ENCODE results near the gene NKD1.
A peak's percentile ranks its signal among the peaks of the same experiment; 100 is the strongest.

The NKD1 gene

DNA sequence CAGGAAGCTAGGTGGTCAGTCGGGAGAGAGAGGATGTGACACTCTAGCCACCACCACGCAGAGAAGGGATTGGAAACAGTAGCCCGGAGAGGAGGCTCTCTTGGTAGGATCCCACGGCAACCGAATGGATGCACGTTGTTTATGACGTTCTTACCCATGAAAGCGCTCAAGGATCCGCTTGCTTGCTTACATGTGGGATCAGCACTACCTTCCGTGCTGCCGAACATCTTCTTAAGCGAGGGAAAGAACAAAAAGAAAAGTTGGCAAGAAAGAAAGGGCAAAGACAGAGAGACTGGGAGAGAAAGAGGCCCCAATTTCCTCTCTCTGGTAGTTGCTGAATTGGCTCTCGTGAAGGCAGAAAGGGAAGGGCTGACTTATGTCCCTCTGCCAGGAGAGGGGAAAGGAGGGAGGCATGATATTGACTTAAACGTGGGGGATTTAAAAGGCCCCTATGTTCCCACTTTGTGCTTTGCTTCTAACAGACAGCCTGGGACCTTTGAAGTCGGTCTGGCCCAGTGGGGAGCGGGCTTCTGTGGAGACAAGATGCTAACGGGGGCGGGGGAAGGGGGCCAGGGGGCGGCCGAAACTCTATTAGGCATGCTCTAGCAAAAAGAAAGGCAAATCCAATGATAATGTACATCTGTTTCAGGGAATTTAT is 97.5 kb downstream of the NKD1 start:
- no peak for DNase-seq (ENCODE audit: low read depth in 2 of 2)

DNA sequence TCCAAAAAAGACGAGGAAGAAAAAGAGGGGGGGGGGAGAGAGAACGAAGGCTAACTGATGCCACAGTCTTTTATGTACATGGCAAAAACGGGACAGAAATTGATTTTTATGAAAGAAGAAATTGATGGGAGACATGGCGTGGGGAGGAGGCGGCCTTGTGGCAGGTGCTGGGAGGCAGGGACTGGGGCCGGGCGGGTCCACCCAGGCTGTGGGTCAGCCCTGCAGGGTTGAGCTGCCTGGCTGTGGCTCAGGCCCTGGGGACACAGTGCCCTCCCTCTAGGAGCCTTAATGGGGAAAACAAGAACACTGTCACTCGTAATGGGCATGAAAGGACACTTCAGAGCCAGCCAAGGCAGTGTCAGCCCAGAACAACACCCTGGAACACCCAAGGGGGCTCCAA is 98.1 kb downstream of the NKD1 start:
- no peak for DNase-seq (ENCODE audit: low read depth in 2 of 2)

- DNase-seq (ENCODE audit: low read depth in 2 of 2): no peak
Observed at GRCh38 chr16:50651835-50652438, 103.7 kb downstream of the NKD1 start.

- no peak for DNase-seq (ENCODE audit: low read depth in 2 of 2)
Observed at GRCh38 chr16:50652836-50653425, 104.7 kb downstream of the NKD1 start.

- DNase-seq (ENCODE audit: low read depth in 2 of 2): no peak
Observed at GRCh38 chr16:50653633-50654519, 105.7 kb downstream of the NKD1 start.

GRCh38 chr16:50655558-50656055 is 107.4 kb downstream of the NKD1 start:
- DNase-seq (ENCODE audit: low read depth in 2 of 2): no peak

GRCh38 chr16:50657241-50657640 is 109.0 kb downstream of the NKD1 start:
- DNase-seq (ENCODE audit: low read depth in 2 of 2): no peak

DNA sequence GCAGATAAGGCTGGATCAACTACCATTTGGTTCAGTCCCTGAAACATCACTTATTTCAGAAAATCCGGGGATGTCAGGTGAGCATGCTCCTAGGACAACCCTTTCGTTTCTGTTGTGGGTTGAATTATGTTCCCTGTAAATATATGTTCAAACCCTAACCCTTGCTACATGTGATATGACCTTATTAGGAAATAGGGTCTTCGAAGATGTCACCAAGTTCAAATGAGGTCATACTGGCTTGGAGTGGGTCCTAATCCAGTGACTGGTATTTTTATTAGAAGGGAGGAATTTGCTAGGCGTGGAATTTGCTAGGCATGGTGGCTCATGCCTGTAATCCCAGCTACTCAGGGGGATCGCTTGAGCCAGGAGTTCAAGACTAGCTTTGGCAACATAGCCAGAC is 111.6 kb downstream of the NKD1 start:
- DNase-seq (ENCODE audit: low read depth in 2 of 2): no peak

DNA sequence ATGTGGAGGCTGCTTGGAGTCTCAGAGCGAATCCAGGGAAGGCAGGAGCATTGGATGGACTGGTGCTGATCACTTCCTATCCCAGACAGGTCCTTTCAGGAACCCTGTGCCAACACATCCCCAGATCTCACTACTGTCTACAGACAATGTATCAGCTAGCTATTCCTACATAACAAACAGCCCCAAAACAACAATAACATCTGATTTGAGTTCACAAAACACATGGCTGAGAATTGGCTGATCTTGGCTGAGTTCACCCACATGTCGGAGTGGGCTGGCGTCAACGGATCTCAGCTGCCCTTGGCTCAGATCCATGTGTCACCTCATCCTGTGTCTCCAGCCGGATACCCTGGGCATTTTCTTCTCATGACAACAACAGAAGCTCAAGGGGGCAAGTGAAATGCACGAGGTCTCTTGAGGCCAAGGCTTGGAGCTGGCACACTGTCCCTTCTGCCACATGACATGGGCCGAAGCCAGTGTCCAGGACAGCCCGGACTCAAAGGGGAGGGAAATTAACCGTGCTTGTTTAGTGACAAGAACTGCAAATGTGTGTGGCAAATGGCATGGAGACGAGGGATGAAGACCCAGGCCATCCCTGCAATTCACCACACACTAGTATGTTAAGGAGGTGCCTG is 114.2 kb downstream of the NKD1 start:
- no peak for DNase-seq (ENCODE audit: low read depth in 2 of 2)

DNA sequence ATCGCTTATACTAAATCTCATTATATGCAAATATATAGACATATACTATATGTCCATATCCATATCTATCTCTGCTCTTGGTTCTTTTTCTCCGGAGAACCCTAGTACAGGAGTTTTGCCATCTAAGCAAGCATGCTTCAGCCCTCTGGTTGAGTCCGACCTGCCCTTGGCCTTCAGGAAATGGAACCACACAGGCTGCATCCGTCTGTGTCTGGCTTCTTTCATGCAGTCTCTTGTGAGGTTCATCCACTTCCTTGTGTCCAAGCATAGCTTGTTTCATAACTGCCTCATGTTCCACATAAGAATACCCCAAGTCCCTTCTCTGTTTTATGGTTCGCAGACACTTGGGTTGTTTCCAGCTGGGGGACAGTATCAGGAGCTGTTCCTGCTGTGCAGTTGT is 116.1 kb downstream of the NKD1 start:
- no peak for DNase-seq (ENCODE audit: low read depth in 2 of 2)

DNA sequence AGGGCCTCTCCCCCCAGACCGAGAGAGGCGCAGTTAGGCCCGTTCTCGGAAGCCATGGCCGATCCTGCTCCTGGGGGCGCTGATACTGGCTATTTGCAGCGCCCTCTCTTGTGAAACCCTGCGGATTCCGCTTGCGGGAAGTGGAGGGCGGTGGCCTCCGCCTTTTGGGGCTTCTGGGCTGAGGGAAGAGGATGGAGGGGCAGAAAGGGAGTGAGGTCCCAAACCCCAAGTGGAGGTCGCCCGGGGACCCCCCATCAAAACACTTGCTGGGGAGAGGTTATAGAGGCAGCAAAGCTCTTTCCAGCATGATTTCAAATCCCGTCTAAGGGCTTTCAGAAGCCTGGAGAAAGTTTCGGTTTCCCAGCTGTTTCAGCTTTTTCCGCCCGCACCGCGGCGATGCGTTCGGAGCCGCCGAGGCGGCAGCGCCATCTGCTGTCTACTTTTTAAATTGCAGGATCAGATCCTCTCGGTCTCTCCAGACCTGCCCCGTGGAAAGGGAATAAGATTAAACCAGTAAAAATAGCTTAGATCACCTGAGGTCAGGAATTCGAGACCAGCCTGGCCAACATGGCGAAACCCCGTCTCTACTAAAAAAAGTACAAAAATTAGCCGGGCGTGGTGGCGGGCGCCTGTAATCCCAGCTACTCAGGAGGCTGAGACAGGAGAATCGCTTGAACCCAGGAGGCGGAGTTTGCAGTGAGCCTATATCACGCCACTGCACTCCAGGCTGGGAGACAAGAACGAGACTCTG is 117.1 kb downstream of the NKD1 start:
- peak; percentile 54 to 59 for DNase-seq (ENCODE audit: low read depth in 2 of 2)

DNA sequence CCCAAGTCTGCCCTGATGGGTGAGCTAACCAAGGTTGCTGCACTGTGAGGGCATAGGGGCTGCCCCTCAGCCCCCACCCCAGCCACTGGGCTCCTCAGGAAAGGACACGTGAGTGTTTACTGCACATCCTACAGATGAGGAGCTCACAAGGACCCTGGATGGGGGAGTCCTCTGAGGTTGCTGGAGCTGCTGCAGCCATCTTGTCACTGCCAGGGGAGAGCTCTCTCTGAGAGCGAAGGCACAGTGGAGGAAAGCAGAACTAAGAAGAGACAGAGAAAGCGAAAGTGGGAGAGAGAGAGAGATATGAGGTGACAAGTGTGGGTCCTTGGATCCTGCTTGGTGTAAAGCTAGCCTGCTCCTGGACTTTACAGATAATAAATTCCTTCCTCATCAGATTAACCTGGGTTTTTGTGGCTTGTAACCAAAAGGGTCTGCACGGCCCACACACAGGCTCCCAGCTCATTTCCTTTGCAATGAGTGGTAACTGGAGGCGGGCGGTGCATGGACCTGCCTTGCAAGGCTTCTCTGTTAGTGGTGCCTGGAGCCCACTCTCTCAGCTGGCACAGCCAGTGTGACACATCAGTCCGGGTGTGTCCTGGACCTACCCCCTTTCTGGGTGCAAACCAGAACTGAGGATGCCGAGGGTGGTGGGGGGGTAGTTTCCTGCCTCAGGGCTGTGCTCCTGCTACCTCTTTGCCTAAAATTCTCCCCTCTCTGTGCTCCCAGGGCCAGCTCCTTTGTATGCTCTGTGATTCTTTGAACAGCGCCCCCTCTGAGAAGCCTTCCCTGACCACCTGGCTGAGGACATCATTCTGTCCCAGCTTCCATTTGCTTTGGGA is 118.7 kb downstream of the NKD1 start:
- DNase-seq (ENCODE audit: low read depth in 2 of 2): peak; percentile 54 to 61

GRCh38 chr16:50667497-50668367 is 119.5 kb downstream of the NKD1 start:
- no peak for DNase-seq (ENCODE audit: low read depth in 2 of 2)

- no peak for DNase-seq (ENCODE audit: low read depth in 2 of 2)
Observed at GRCh38 chr16:50668368-50669008, 120.3 kb downstream of the NKD1 start.

- DNase-seq (ENCODE audit: low read depth in 2 of 2): no peak
Observed at GRCh38 chr16:50669741-50670140, 121.5 kb downstream of the NKD1 start.

GRCh38 chr16:50670476-50670875 is 122.3 kb downstream of the NKD1 start:
- DNase-seq (ENCODE audit: low read depth in 2 of 2): no peak

- peak in 1 of 2 donors; percentile 22 for DNase-seq (ENCODE audit: low read depth in 2 of 2)
Observed at GRCh38 chr16:50671644-50672260, 123.6 kb downstream of the NKD1 start.
